Measurements from ENCODE around the gene CAPN8. TPM values are rescaled to one million over a fixed set of nuclear protein-coding genes. Genes with fewer than 3 reads are reported as not detected.
A peak's percentile ranks its signal among the peaks of the same experiment; 100 is the strongest.

Gene CAPN8
- total RNA-seq, 1 donor from 2014 or later: 1.7 TPM

DNA sequence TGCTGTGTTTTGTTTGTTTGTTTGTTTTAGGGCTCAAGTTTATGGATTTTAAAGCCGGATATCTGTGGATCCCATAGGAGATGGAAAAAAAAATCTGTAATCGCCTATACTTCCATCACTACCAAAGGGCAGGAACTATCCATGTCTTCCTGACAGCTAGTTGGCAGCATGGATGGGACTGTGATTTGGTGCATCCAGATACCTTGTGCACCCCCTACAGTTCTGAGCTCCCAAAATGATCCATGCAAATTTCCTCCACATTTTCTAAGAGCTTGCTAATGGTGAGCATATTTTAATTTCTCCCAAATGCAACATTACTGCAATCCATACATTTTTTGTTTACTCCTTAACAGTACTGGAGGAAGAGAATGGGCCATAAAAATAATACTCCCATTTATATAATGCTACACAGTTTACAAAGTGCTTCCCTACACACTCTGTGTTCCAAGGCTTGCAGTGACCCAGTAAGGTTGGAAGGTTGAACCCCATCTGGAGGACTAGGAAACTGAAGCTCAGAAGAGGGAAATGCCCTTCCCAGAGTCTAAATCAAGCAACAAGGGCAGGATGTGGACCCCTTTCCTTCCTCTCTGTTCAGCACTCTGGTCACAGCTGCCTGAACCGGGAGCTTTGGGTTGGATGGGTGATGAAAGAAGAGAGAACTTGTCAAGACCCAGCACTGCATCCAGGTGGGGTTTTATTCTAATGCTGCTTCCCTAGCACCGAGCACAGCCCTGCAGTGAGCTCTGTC, 48.0 kb downstream of the CAPN8 start:
- no peak for DNase-seq (ENCODE audit: low spot score)

DNA sequence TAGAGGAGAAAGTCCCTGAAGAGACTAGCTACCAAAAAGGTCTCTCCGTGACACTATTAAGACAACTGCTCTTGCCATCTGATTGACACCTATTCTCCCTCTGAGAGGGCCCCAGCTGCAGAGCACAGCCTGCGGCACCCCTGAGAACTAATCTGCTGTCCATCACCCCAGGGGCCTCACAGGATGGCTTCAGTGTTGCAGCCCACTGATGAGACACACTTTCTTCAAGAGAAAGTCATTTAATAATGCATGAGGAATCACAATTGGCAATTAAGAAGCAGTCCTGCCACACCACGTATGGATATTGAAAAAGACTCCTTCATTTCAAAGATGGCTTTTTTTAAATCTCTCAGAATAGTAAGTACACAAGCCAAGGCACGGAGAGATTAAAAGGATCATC, 48.9 kb downstream of the CAPN8 start:
- DNase-seq (ENCODE audit: low spot score): no peak

GRCh38 chr1:223611936-223612335, 53.6 kb downstream of the CAPN8 start:
- no peak for DNase-seq (ENCODE audit: low spot score)

GRCh38 chr1:223609977-223610376, 55.5 kb downstream of the CAPN8 start:
- DNase-seq (ENCODE audit: low spot score): no peak

DNA sequence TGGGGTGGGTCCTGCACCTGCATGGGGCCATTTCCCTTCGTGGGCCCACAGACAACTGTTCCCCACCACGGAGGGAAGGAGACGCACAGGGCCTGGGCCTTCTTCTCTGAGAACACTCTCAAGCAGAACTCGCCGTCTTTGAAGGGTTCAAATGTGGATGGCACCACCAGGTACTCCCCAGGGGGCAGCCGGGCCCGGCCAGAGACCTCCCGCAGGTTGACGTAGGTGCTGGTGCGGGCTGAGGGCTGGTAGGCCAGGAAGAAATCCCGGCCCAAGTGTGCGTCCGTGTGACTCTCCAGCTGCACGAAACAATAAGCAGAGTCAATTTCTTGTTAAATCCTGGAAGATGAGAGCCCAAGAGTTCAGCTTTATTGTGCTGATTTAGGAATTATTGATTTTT, 56.4 kb downstream of the CAPN8 start:
- DNase-seq (ENCODE audit: low spot score): no peak

GRCh38 chr1:223558512-223558911, 107.0 kb downstream of the CAPN8 start:
- DNase-seq (ENCODE audit: low spot score): no peak

- no peak for DNase-seq (ENCODE audit: low spot score)
Measured at GRCh38 chr1:223557130-223557475, 108.4 kb downstream of the CAPN8 start.

DNA sequence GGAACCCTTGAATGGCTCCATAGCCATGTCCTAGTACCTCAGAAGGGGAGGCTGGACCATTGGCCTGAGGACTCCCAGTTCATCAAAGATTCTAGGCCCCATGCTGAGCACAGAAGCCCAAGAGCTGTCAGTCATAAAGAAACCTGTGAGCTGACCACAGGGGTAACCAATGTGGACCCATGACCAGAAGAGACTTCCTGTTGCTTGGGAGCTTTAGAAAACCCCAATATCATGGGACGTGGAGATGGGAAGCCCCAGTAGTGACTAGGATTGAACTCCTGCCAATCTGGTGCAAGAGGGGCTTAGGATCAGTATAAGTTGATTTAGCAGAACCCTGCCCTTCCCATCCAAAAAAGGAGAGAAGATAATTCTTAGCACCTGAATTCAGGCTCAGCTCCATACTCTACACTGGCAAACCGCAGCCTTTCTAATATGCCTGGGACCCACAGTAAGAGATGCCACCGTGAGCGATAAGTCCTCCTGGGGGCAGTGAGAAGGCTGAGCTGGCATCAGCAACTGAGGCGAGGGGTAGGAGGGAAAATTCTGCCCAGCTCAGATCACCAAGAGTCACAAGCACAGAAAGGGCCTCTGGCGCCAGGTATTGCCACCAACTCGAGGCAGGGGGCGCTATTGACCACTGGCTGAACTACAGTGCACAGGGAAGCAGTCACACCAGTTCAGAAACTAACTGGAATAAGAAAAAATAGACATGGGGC, 108.9 kb downstream of the CAPN8 start:
- DNase-seq (ENCODE audit: low spot score): no peak

DNA sequence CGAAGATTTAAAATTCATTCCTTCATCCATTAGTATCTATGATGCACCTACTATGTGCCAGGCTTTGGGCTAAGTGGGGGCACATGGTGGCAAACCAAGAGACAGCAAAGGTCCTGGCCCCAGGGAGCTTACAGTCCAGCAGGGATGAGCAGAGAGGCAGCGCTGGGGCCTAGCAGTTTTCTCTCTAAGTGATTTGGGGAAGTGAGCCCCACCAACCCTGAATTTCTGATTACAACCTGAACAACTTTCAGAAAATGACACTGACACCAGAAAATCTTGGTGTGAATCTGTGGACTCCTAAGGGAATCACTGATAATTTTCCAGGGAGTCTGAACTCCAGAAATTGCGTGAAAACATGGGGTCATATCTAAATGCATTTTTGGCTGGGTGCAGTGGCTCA, 111.5 kb downstream of the CAPN8 start:
- DNase-seq (ENCODE audit: low spot score): no peak

GRCh38 chr1:223551610-223552009, 113.9 kb downstream of the CAPN8 start:
- no peak for DNase-seq (ENCODE audit: low spot score)

DNA sequence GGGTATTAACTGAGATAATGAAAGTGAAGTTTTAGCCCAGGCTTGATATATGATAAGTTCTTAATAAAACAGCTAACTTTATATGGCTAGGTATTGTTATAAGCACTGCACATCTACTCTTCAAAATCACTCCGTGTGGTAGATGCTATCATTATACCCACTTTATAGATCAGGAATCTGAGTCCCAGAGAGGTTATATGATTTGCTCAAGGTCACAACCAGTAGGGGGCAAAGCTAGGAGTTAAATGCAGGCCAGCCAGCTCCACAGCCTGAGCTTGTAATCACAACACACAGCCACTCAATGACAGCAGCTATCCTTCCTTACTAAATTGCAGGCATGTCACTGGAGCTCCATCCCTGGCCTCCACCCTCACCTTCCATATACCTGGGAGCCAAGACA, 115.8 kb downstream of the CAPN8 start:
- DNase-seq (ENCODE audit: low spot score): no peak

DNA sequence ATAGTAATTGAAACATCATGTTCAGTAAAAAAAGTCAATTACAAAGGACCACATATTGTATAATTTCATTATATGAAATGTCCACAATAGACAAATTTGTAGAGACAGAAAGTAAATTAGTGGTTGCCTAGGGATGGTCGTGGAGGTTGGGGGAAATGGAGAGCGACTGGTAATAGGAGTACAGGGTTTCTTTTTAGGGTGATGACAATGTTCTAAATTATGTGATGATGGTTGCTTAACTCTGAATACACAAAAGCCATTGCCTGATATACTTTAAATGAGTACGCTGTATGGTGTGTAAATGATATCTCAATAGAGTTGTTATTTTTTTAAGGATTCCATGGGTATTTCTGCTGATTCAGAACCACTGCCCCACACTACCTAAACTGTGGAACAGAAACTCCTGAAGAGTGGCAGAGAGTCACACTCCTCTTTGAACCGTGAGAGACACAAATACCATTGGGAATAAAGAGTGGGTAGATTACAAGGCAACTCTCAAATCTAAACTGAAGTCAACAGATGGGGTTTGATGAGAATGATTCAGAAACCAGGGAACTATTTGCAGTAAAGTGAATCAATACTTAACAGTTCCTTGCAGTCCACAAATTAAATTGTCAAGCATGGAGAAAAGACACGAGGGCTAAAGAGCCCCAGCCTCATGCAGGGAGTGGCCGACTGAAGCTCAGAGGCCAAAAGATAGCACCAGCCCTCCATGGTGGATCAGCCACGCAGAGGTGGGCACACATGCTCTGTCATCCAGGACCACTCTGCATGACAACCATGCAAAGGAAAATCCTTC, 118.0 kb downstream of the CAPN8 start:
- no peak for DNase-seq (ENCODE audit: low spot score)

DNA sequence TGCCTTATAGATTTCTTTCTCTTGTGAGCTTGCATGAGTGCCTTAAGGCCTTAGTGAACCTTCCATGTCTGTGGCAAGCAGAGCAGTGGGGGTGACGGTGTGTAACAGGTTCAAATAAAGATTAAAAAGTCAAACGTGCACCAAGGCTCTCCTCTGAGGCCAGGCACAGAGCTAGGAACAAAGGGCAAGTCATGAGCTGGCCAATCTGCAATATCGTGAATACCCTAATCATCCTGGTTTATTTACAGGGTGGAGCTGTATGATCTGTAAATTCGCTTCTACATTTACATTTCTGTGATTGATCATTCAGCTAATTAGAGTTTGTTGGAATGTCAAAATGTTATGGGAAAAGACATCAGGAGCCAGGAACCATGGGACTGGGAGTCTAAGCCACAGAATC, 120.2 kb downstream of the CAPN8 start:
- no peak for DNase-seq (ENCODE audit: low spot score)

DNA sequence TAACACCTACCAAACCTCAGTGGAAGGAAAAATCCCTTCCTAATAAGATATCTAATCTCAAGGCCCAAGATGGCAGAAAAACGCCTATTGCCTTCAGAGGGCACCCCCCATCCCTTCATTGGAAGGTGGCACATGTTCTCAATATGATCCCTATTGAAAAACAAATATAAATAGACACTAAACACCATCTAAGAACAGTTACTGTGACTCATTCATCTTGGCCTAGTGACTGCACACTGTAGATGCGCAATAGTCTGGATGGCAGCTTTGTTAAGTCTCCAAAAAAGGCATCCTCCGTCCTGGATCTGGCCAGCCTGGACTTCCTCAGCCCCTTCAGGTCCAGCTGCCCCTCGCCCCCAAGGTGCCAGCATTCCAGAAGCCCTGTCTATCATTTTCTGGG, 121.9 kb downstream of the CAPN8 start:
- no peak for DNase-seq (ENCODE audit: low spot score)

- no peak for DNase-seq (ENCODE audit: low spot score)
Measured at GRCh38 chr1:223542831-223543230, 122.7 kb downstream of the CAPN8 start.

DNA sequence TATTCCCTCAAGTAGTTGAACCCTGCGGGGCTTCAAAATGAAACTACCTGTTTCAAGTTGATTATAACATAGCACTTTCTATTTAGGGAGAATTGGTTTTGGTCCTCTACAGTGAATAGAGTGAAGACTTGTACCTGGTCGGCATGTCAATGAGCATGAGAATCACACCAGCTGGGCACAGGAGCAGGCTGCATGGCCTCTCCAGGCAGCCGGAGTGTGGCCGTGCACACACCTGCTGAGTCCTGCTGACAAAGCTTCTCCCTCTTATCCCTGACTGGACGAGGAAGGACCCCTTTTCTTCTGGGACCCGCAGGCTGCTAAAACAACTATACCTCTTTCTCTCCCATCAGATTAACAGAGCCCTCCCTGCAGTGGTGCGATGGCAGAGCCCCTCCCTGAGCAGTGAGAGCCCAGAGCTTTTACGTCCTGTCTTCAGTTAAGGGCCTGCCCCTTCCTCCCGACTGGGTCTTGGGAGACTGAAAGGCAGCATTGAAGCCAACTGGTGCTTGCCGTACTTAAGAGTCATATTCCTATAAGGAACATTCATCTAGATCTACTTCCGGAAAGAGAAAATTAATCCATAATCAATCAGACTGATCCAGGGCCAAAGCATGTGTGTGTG, 124.9 kb downstream of the CAPN8 start:
- DNase-seq (ENCODE audit: low spot score): no peak

DNA sequence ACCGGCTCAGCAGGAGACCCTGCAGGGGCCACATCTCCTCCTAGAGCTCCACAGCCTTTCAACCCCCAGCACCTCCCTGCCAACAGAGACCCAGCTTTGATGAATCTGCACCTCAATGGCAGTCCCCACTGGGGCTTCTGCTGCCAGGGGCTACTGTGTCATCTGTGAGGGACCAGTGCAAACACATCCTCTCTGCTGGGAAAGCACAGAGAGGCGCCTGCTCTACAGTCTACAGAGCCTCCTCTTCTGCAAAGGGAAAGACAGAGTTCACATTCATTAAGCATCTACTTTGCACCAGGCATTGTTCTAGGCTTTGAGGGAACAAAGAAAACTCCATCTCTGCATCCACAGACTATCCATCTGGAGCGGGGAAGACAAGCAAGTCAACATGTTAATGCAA, 125.8 kb downstream of the CAPN8 start:
- no peak for DNase-seq (ENCODE audit: low spot score)

DNA sequence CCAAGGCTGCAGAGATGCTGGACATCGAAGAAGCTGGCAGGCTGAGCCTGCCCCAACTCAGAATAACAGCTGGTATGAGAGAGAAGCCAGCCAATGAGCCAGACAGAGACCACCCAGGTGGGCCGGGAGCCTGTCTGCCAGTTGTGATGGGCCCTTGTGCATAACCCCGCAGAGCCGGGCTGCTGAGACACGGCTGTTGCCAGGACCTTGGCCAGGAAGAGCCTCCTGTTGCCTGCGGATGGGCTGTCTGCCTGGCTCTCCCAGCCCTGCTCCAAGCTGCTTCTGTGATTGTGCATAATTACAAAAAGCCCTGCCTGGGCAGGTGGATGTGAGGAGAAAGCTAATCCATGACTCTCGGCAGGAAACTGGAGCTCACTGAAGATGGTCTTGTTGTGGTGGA, 126.5 kb downstream of the CAPN8 start:
- DNase-seq (ENCODE audit: low spot score): no peak

GRCh38 chr1:223535319-223535718, 130.2 kb downstream of the CAPN8 start:
- DNase-seq (ENCODE audit: low spot score): no peak

DNA sequence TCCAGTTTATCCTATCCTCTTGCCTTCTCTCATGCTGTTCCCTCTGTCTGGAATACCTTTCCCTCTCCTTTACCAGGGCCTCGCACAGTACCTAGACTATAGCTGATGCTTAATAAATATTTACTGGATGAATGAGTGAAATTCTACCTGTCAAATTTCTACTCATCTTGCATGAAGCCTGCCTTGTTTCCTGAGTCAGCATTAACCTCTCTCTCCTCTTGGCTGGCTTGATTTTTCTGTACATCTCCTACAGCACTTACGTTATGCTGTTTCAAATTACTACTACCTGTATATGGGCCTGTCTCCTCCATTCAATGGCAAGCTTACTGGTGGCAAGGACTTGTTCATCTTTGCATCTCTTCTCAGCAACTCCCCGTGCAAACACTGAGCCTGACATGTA, 130.8 kb downstream of the CAPN8 start:
- no peak for DNase-seq (ENCODE audit: low spot score)

- no peak for DNase-seq (ENCODE audit: low spot score)
Measured at GRCh38 chr1:223533708-223534107, 131.8 kb downstream of the CAPN8 start.

DNA sequence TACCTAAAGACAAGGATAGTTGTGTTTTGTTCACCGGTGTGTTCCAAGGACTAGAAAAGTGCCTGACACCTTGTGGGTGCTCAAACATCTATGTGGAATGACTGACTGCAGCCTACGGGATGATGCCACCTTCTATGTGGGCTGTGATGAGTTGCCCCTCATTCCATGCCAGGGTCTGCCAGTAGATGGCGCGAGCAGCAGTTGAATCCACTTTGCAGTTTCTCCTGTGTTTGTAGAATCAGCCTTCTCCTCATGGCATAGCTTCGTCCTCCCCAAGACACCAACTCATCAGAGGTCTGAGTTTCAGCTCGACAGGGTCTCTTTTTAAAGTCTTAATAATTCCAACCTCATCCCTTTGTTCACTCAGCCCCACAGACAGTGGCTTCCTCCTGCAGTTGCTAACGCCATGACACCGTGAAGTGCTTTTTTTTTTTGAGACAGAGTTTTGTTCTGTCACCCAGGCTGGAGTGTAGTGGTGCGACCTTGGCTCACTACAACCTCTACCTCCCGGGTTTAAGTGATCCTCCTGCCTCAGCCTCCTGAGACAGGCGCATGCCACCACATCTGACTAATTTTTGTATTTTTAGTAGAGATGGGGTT, 133.7 kb downstream of the CAPN8 start:
- DNase-seq (ENCODE audit: low spot score): peak; percentile 30

Measured in umbilical cord (tissue), 2 donors.